OCI-LY1 (cell line): Measurements from ENCODE around the gene CINP.

Experiments
- H2AFZ ChIP-seq: fragments of 200-600 bp; sonication (generic), shearing (Covaris generic); 2 replicates; pipeline ENCODE4 v1.6.0; 2014; ENCODE audit warnings: antibody characterized with exemption, mild to moderate bottlenecking, low read length
- H3F3A ChIP-seq: fragments of 200-600 bp; sonication (generic), shearing (Covaris generic); 2 replicates; pipeline ENCODE4 v1.6.0; 2014; ENCODE audit warnings: mild to moderate bottlenecking, antibody characterized with exemption, low read length, moderate library complexity; ENCODE audit not compliant: insufficient read depth
- H3K27ac ChIP-seq: fragments of 200-600 bp; sonication (generic); 2 replicates; pipeline ENCODE4 v1.5.1; 2014; ENCODE audit warnings: low read length, mixed run types, mild to moderate bottlenecking, low read depth; ENCODE audit not compliant: poor library complexity, severe bottlenecking
- H3K27me3 ChIP-seq: fragments of 200-600 bp; sonication (generic); 2 replicates; pipeline ENCODE4 v1.6.0; 2014; ENCODE audit warnings: antibody characterized with exemption, mild to moderate bottlenecking, low read length, moderate library complexity; ENCODE audit not compliant: insufficient read depth
- H3K36me3 ChIP-seq: fragments of 200-600 bp; sonication (generic); 2 replicates; pipeline ENCODE4 v1.6.1; 2014; ENCODE audit warnings: mild to moderate bottlenecking, antibody characterized with exemption, low read length, moderate library complexity, mixed read lengths; ENCODE audit not compliant: insufficient read depth
- H3K4me1 ChIP-seq: fragments of 200-600 bp; sonication (generic); 2 replicates; pipeline ENCODE4 v1.5.1; 2014; ENCODE audit warnings: mild to moderate bottlenecking, low read length, moderate library complexity; ENCODE audit not compliant: insufficient read depth, severe bottlenecking
- H3K4me2 ChIP-seq: fragments of 200-600 bp; sonication (generic), shearing (Covaris generic); 2 replicates; pipeline ENCODE4 v1.6.1; 2014; ENCODE audit warnings: low read length
- H3K4me3 ChIP-seq: fragments of 200-600 bp; sonication (generic); 2 replicates; pipeline ENCODE4 v1.5.1; 2014; ENCODE audit warnings: low read length, low read depth, mild to moderate bottlenecking, mixed read lengths; ENCODE audit not compliant: poor library complexity, severe bottlenecking
- H3K79me2 ChIP-seq: fragments of 200-600 bp; shearing (Covaris generic); 2 replicates; pipeline ENCODE4 v1.6.1; 2016; ENCODE audit warnings: mixed run types, low read length, mixed read lengths; ENCODE audit not compliant: insufficient read depth
- H3K9ac ChIP-seq: fragments of 200-600 bp; sonication (generic), shearing (Covaris generic); 2 replicates; pipeline ENCODE4 v1.6.1; 2014; ENCODE audit warnings: mild to moderate bottlenecking, low read length, mixed read lengths
- H3K9me2 ChIP-seq: fragments of 200-600 bp; sonication (generic), shearing (Covaris generic); 2 replicates; pipeline ENCODE4 v1.6.1; 2014; ENCODE audit warnings: low read depth, mild to moderate bottlenecking, low read length, mixed read lengths
- H3K9me3 ChIP-seq: fragments of 200-600 bp; shearing (Covaris generic); 2 replicates; pipeline ENCODE4 v1.6.1; 2014; ENCODE audit warnings: low read length, mixed read lengths
- H4K20me1 ChIP-seq: fragments of 200-600 bp; sonication (generic), shearing (Covaris generic); 2 replicates; pipeline ENCODE4 v1.6.0; 2016; ENCODE audit warnings: mild to moderate bottlenecking, low read length; ENCODE audit not compliant: insufficient read depth
- EZH2 ChIP-seq: fragments of 200-600 bp; sonication (generic), shearing (Covaris generic); IDR thresholded peaks from 2 replicates; pipeline ENCODE4 v1.8.0; 2017; ENCODE audit warnings: borderline replicate concordance, mixed run types, mild to moderate bottlenecking, antibody characterized with exemption, low read length, moderate library complexity, mixed read lengths
- TF ChIP-seq, protein P1 (sequence below): fragments of 200-600 bp; sonication (generic), shearing (Covaris generic); IDR thresholded peaks from 2 replicates; pipeline ENCODE4 v1.5.1; 2017; ENCODE audit warnings: mild to moderate bottlenecking, antibody characterized with exemption, low read length, moderate library complexity, mixed read lengths

The CINP gene

DNA sequence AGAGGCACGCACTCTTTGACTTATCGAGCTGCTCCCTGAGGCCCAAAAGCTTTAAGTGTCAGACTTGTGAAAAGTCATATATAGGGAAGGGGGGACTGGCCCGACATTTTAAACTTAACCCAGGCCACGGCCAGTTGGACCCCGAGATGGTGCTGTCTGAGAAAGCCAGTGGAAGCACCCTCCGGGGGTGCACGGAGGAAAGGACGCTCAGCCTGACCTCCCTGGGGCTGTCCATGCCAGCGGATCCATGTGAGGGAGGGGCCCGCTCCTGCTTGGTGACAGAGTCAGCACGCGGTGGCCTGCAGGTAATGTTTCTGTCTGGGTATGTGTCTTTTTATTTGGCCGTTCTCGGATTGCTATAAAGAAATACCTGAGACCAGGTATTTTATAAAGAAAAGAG, 36.1 kb downstream of the CINP start:
- no peaks in the 10 kb centered on the region for H3F3A ChIP-seq
- H3K9ac ChIP-seq: no peak overlapping the region
- H2AFZ ChIP-seq: no peak overlapping the region
- H3K27ac ChIP-seq: no peak overlapping the region
- no peaks in the 10 kb centered on the region for H3K4me1 ChIP-seq
- H3K4me2 ChIP-seq: no peak overlapping the region
- TF ChIP-seq, protein P1, sequence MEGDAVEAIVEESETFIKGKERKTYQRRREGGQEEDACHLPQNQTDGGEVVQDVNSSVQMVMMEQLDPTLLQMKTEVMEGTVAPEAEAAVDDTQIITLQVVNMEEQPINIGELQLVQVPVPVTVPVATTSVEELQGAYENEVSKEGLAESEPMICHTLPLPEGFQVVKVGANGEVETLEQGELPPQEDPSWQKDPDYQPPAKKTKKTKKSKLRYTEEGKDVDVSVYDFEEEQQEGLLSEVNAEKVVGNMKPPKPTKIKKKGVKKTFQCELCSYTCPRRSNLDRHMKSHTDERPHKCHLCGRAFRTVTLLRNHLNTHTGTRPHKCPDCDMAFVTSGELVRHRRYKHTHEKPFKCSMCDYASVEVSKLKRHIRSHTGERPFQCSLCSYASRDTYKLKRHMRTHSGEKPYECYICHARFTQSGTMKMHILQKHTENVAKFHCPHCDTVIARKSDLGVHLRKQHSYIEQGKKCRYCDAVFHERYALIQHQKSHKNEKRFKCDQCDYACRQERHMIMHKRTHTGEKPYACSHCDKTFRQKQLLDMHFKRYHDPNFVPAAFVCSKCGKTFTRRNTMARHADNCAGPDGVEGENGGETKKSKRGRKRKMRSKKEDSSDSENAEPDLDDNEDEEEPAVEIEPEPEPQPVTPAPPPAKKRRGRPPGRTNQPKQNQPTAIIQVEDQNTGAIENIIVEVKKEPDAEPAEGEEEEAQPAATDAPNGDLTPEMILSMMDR: no peak
- TF ChIP-seq EZH2: no peak
- H3K4me3 ChIP-seq: no peak overlapping the region
- no peaks in the 10 kb centered on the region for H4K20me1 ChIP-seq
- no peaks in the 10 kb centered on the region for H3K9me3 ChIP-seq
- H3K9me2 ChIP-seq: no peaks in the 10 kb centered on the region
- no peaks in the 10 kb centered on the region for H3K79me2 ChIP-seq
- H3K27me3 ChIP-seq: no peaks in the 10 kb centered on the region
- H3K36me3 ChIP-seq: no peaks in the 10 kb centered on the region

DNA sequence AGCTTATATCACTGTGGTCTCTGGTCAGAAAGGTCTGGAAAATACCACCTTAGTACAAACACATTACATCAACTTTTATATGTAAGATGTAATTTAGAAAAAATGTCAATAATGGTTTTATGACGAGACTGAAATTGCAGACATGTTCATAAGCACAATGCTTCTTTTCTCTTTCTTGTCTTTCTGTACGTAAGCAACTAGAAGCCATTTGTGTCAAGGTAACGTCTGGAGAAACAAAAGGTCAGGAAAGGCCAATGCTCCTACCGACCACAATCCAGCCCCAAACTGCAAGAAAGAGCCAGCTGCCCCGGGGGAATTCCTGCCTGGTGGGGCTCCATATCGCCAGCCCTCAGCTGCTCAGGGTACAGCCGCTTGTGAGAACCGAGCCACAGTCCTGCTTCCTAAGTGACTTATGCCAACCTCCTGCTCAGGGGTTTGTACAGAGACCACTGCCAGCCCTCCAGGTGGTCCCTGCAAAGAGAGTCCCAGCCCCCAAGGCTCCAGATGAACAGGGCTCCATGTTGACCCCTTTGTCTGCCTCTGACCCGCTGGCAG, 36.8 kb downstream of the CINP start:
- H3K4me3 ChIP-seq: no peak overlapping the region
- no peaks in the 10 kb centered on the region for H3K36me3 ChIP-seq
- H3K4me1 ChIP-seq: peaks cover under 1% of the 10 kb centered on the region
- H2AFZ ChIP-seq: no peak overlapping the region
- H3K4me2 ChIP-seq: no peak overlapping the region
- H3K79me2 ChIP-seq: no peaks in the 10 kb centered on the region
- no peaks in the 10 kb centered on the region for H3F3A ChIP-seq
- H4K20me1 ChIP-seq: no peaks in the 10 kb centered on the region
- TF ChIP-seq, protein P1: no peak
- TF ChIP-seq EZH2: no peak
- no peaks in the 10 kb centered on the region for H3K27me3 ChIP-seq
- no peaks in the 10 kb centered on the region for H3K9me2 ChIP-seq
- H3K27ac ChIP-seq: no peak overlapping the region
- H3K9me3 ChIP-seq: no peaks in the 10 kb centered on the region
- H3K9ac ChIP-seq: no peak overlapping the region

GRCh38 chr14:102323102-102323501, 39.6 kb downstream of the CINP start:
- Histone ChIP-seq H3K27ac (no peak overlapping the region), H3K79me2 (no peaks in the 10 kb centered on the region), H3K4me3 (no peak overlapping the region), H3F3A (no peaks in the 10 kb centered on the region), H3K9ac (no peak overlapping the region), H4K20me1 (no peaks in the 10 kb centered on the region), H3K9me3 (no peaks in the 10 kb centered on the region), H3K9me2 (no peaks in the 10 kb centered on the region), H3K4me2 (no peak overlapping the region), H3K36me3 (no peaks in the 10 kb centered on the region), H3K27me3 (no peaks in the 10 kb centered on the region), H2AFZ (no peak overlapping the region), H3K4me1 (peaks cover 21% of the 10 kb centered on the region)
- TF ChIP-seq EZH2: no peak
- TF ChIP-seq, protein P1: peak; percentile 57
